ENCODE measurements around the gene SFSWAP. TPM values are rescaled to one million over a fixed set of nuclear protein-coding genes. Genes with fewer than 3 reads are reported as not detected.

The SFSWAP gene
- total RNA-seq, 1 donor from 2014 or later = 34.9 TPM

DNA sequence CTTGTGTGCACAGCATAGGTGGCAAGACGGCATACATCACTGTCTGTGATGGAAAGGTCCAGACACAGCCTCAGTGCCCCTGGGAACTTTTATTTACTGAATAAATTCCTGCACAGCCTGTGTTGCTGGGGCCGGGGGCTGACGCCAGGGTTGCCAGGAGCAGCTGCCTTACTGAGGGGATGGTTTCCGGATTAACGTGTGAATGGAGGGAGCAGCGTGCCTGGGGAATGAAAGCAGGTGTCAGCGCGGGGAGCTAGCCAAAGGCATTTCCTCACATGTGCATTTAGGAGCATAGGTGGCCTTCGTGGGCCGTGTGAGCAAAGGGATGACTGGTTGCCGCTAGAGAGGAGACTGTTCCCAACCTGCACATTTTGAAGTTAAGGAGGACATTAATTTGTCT lies 41.6 kb downstream of the SFSWAP start:
- no peak for TF ChIP-seq POLR2AphosphoS5 (IDR thresholded peaks at IDR 0.05; ENCODE audit: insufficient read depth in 1 of 2, low read depth in 1 of 2)
- no peak for TF ChIP-seq POLR2A (IDR thresholded peaks at IDR 0.05)
- no peak for TF ChIP-seq CTCF (IDR thresholded peaks at IDR 0.05)
- no peaks in the 10 kb centered on the region for H3K9me3 ChIP-seq
- H3K4me3 ChIP-seq = no peak overlapping the region
- peaks cover 3 to 60% of the 10 kb centered on the region in 2 donors for H3K36me3 ChIP-seq
- no peak for DNase-seq (ENCODE audit: extremely low spot score in 2 of 2)
- H3K27me3 ChIP-seq = no peaks in the 10 kb centered on the region
- no peaks in the 10 kb centered on the region for H3K4me1 ChIP-seq
- no peak overlapping the region for H3K27ac ChIP-seq
- intact Hi-C loops (cut with DNase I) = no loop called here

- TF ChIP-seq POLR2AphosphoS5 (IDR thresholded peaks at IDR 0.05; ENCODE audit: insufficient read depth in 1 of 2, low read depth in 1 of 2) (no peak), CTCF (IDR thresholded peaks at IDR 0.05) (no peak)
- Histone ChIP-seq H3K4me1 (no peaks in the 10 kb centered on the region), H3K27me3 (no peaks in the 10 kb centered on the region), H3K4me3 (no peak overlapping the region), H3K36me3 (peaks cover 3 to 66% of the 10 kb centered on the region in 2 donors), H3K9me3 (no peaks in the 10 kb centered on the region), H3K27ac (no peak overlapping the region)
- intact Hi-C loops (cut with DNase I) = no loop called here
- DNase-seq (ENCODE audit: extremely low spot score in 2 of 2) = no peak
These were observed 42.1 kb downstream of the SFSWAP start for GRCh38 chr12:131753005-131753404.

- DNase-seq (ENCODE audit: extremely low spot score in 2 of 2) = no peak
- no peak overlapping the region for H3K27ac ChIP-seq
These were observed 42.9 kb downstream of the SFSWAP start for GRCh38 chr12:131753757-131754156.

DNA sequence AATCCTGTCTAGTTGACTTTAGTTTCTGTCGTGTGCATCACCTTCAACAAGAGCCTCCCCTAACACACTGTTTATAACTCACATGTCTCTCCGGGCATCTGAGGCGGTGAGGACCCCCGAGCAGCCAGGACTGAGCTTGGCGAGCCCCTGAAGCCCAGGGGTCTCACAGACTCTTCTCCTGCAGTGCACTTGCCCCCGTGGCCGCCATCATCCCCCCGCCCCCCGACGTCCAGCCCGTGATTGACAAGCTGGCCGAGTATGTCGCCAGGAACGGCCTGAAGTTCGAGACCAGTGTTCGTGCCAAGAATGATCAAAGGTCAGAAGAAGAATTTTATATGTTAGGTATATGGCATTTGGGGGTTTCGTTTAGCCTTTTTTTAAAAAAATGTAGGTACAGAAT lies 43.3 kb downstream of the SFSWAP start:
- TF ChIP-seq POLR2AphosphoS5 (IDR thresholded peaks at IDR 0.05; ENCODE audit: insufficient read depth in 1 of 2, low read depth in 1 of 2) = no peak
- no peak for TF ChIP-seq CTCF (IDR thresholded peaks at IDR 0.05)
- no peak for TF ChIP-seq POLR2A (IDR thresholded peaks at IDR 0.05)
- Histone ChIP-seq H3K27ac (no peak overlapping the region), H3K27me3 (no peaks in the 10 kb centered on the region), H3K9me3 (no peaks in the 10 kb centered on the region), H3K4me1 (no peaks in the 10 kb centered on the region), H3K4me3 (no peak overlapping the region), H3K36me3 (peaks cover 6 to 71% of the 10 kb centered on the region in 2 donors)
- intact Hi-C loops (cut with DNase I) = no loop called here
- DNase-seq (ENCODE audit: extremely low spot score in 2 of 2) = no peak

More at GRCh38 chr12:131753757-131754156, 42.9 kb downstream of the SFSWAP start:
- no peaks in the 10 kb centered on the region for H3K9me3 ChIP-seq
- intact Hi-C loops (cut with DNase I) = no loop called here
- H3K4me3 ChIP-seq = no peak overlapping the region
- H3K27me3 ChIP-seq = no peaks in the 10 kb centered on the region
- TF ChIP-seq POLR2A (IDR thresholded peaks at IDR 0.05) = no peak
- no peak for TF ChIP-seq CTCF (IDR thresholded peaks at IDR 0.05)
- no peak for TF ChIP-seq POLR2AphosphoS5 (IDR thresholded peaks at IDR 0.05; ENCODE audit: insufficient read depth in 1 of 2, low read depth in 1 of 2)
- H3K4me1 ChIP-seq = no peaks in the 10 kb centered on the region
- peaks cover 6 to 69% of the 10 kb centered on the region in 2 donors for H3K36me3 ChIP-seq

DNA sequence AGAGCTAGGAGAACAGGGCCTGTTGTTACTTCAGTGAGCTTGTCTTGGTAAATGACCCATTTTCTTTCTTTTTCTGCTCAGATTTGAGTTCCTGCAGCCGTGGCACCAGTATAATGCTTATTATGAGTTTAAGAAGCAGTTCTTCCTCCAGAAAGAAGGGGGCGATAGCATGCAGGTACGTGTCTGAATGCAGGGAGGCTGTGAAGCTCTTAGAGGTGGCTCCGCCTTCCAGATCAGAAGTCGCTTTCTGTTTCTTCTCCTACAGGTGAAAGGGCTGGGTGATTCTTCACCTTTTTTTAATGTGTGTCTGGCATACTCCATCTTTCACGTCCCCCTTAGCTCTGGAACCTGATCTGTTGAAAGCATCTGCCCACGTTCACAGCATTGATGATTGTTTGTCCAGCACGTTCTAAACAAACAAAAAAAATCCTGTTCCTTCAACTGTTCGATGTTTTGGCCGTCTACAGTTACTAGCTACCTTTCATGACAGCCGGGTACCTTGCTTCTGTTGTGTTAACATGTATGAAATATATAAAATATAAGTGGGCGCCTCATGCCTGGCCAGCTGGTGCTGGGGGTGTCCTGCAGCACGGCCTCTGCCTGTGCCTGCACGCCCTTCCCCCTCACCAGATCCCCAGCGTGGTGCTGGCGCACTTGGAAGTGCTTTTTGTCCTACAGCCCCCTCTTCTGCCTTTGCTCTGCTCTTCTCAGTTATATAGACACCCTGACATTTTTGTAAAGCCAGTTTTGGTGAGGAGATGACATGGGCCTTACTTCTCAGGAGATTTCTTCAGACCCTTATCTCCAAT lies 44.6 kb downstream of the SFSWAP start:
- Histone ChIP-seq H3K4me3 (no peak overlapping the region), H3K27me3 (no peaks in the 10 kb centered on the region), H3K4me1 (no peaks in the 10 kb centered on the region), H3K27ac (no peak overlapping the region), H3K9me3 (no peaks in the 10 kb centered on the region), H3K36me3 (peaks cover 6 to 73% of the 10 kb centered on the region in 2 donors)
- intact Hi-C loops (cut with DNase I) = no loop called here
- no peak for TF ChIP-seq POLR2A (IDR thresholded peaks at IDR 0.05)
- no peak for DNase-seq (ENCODE audit: extremely low spot score in 2 of 2)
